Measurements from ENCODE around the gene CDO1.

CDO1 gene

DNA sequence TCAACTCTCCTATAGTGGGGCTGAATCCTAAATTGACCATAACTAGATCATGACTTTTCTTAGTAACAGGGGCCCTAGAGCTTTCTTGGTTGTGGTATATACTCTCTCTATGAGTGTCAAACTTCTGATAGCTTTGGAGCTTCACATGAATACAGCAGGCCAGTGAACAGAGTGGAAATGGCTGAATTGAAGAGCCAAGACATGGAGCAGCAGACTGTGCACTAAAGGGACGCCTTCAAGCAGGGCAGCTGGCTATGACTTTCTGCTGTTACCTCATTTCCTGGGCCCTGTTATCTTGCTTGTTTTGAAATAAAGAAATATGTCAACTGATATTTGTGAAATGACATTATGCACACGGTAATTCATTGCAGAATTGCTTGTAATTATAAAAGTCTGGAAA, 16.4 kb downstream of the CDO1 start:
- Histone ChIP-seq H3K27me3 (ENCODE audit: low read depth) (no peaks in the 10 kb centered on the region), H3K4me1 (no peaks in the 10 kb centered on the region), H3K4me3 (no peak overlapping the region), H3K9me3 (no peaks in the 10 kb centered on the region), H3K36me3 (replicated peaks) (no peaks in the 10 kb centered on the region)
- DNase-seq (ENCODE audit: low spot score in 2 of 2), result no peak
- in situ Hi-C loops (cut with MboI; ENCODE audit: low sequenced_read_pairs), result loop anchor here (25.0 kb wide), 1 partner anchor 488 kb away; no protein-coding TSS in a partner anchor

GRCh38 chr5:115798252-115798651, 18.2 kb downstream of the CDO1 start:
- H3K36me3 ChIP-seq (replicated peaks), result no peaks in the 10 kb centered on the region
- in situ Hi-C loops (cut with MboI; ENCODE audit: low sequenced_read_pairs), result no loop called here
- no peaks in the 10 kb centered on the region for H3K27me3 ChIP-seq (ENCODE audit: low read depth)
- no peaks in the 10 kb centered on the region for H3K9me3 ChIP-seq
- H3K4me3 ChIP-seq, result no peak overlapping the region
- DNase-seq (ENCODE audit: low spot score in 2 of 2), result no peak
- H3K4me1 ChIP-seq, result no peaks in the 10 kb centered on the region

- DNase-seq (ENCODE audit: low spot score in 2 of 2), result no peak
- Histone ChIP-seq H3K4me1 (no peaks in the 10 kb centered on the region), H3K27me3 (ENCODE audit: low read depth) (peaks cover 5% of the 10 kb centered on the region; the same call in 1 of the 2 replicates), H3K4me3 (no peak overlapping the region), H3K9me3 (no peaks in the 10 kb centered on the region), H3K36me3 (replicated peaks) (no peaks in the 10 kb centered on the region)
- in situ Hi-C loops (cut with MboI; ENCODE audit: low sequenced_read_pairs), result no loop called here
Measured at GRCh38 chr5:115796656-115797055, 19.8 kb downstream of the CDO1 start.

- H3K36me3 ChIP-seq (replicated peaks), result no peaks in the 10 kb centered on the region
- H3K27me3 ChIP-seq (ENCODE audit: low read depth), result peaks cover 5% of the 10 kb centered on the region; the same call in 1 of the 2 replicates
- no peak overlapping the region for H3K4me3 ChIP-seq
- in situ Hi-C loops (cut with MboI; ENCODE audit: low sequenced_read_pairs), result no loop called here
- no peaks in the 10 kb centered on the region for H3K9me3 ChIP-seq
- DNase-seq (ENCODE audit: low spot score in 2 of 2), result no peak
- no peaks in the 10 kb centered on the region for H3K4me1 ChIP-seq
Measured at GRCh38 chr5:115795700-115796099, 20.8 kb downstream of the CDO1 start.

- Histone ChIP-seq H3K4me1 (no peaks in the 10 kb centered on the region), H3K4me3 (no peak overlapping the region), H3K9me3 (no peaks in the 10 kb centered on the region), H3K27me3 (ENCODE audit: low read depth) (peaks cover 24% of the 10 kb centered on the region), H3K36me3 (replicated peaks) (no peaks in the 10 kb centered on the region)
- in situ Hi-C loops (cut with MboI; ENCODE audit: low sequenced_read_pairs), result no loop called here
- no peak for DNase-seq (ENCODE audit: low spot score in 2 of 2)
Measured at GRCh38 chr5:115788440-115788839, 28.0 kb downstream of the CDO1 start.

- Histone ChIP-seq H3K27me3 (ENCODE audit: low read depth) (peaks cover 20% of the 10 kb centered on the region), H3K9me3 (no peaks in the 10 kb centered on the region), H3K4me3 (no peak overlapping the region), H3K4me1 (no peaks in the 10 kb centered on the region), H3K36me3 (replicated peaks) (no peaks in the 10 kb centered on the region)
- DNase-seq (ENCODE audit: low spot score in 2 of 2), result no peak
- in situ Hi-C loops (cut with MboI; ENCODE audit: low sequenced_read_pairs), result no loop called here
Measured at GRCh38 chr5:115787426-115787825, 29.0 kb downstream of the CDO1 start.

GRCh38 chr5:115785381-115786065, 30.9 kb downstream of the CDO1 start:
- Histone ChIP-seq H3K9me3 (no peaks in the 10 kb centered on the region), H3K4me1 (no peaks in the 10 kb centered on the region), H3K4me3 (no peak overlapping the region), H3K27me3 (ENCODE audit: low read depth) (peaks cover 20% of the 10 kb centered on the region), H3K36me3 (replicated peaks) (no peaks in the 10 kb centered on the region)
- no peak for DNase-seq (ENCODE audit: low spot score in 2 of 2)
- in situ Hi-C loops (cut with MboI; ENCODE audit: low sequenced_read_pairs), result no loop called here

DNA sequence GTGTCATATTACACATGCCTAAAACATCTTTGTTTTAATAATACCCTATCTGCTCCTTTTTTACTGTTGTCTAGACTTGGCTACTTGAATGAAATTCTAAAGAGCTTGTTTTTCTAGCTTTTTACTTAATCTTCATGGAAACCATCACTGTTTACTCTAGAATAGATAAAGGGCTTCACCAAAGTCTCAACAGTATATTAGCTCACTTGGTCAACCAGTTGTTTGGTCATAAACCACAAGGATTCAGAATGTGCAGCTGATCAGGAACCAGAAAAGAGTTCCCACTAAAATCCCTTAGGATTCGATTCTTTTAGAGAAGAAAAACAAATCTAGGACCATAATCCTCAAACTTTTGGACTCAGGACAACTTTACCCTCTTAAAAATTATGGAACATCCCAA, 38.0 kb downstream of the CDO1 start:
- Histone ChIP-seq H3K4me3 (no peak overlapping the region), H3K36me3 (replicated peaks) (no peaks in the 10 kb centered on the region)

DNA sequence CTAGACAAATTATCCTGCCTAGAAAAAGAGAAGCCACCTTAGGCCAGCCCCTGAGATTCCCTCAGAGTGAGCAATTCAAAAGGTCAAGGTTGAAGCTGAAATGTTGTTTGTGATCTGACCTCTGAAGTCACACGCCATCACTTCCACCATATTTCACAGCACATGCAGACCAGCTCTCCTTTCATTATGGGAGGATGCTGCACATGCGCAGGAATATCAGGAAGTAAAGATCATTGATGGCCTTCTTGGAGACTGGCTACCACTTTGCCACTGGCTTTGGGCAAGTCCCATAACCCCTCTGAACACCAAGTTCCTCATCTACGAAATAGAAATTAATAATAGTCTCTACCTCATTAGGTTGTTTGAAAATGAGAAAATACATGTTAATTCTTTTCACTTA, 39.5 kb downstream of the CDO1 start:
- DNase-seq (ENCODE audit: low spot score in 2 of 2), result no peak
- in situ Hi-C loops (cut with MboI; ENCODE audit: low sequenced_read_pairs), result no loop called here
- Histone ChIP-seq H3K27me3 (ENCODE audit: low read depth) (peaks cover 32% of the 10 kb centered on the region), H3K4me1 (no peaks in the 10 kb centered on the region), H3K36me3 (replicated peaks) (no peaks in the 10 kb centered on the region), H3K9me3 (no peaks in the 10 kb centered on the region), H3K4me3 (no peak overlapping the region)

More for the DNA sequence above, 38.0 kb downstream of the CDO1 start:
- in situ Hi-C loops (cut with MboI; ENCODE audit: low sequenced_read_pairs), result no loop called here
- no peaks in the 10 kb centered on the region for H3K4me1 ChIP-seq
- H3K27me3 ChIP-seq (ENCODE audit: low read depth), result peaks cover 32% of the 10 kb centered on the region
- no peaks in the 10 kb centered on the region for H3K9me3 ChIP-seq
- DNase-seq (ENCODE audit: low spot score in 2 of 2), result no peak

GRCh38 chr5:115775999-115776398, 40.5 kb downstream of the CDO1 start:
- Histone ChIP-seq H3K36me3 (replicated peaks) (no peaks in the 10 kb centered on the region), H3K9me3 (no peaks in the 10 kb centered on the region), H3K4me1 (no peaks in the 10 kb centered on the region), H3K4me3 (no peak overlapping the region), H3K27me3 (ENCODE audit: low read depth) (peaks cover 36% of the 10 kb centered on the region)
- DNase-seq (ENCODE audit: low spot score in 2 of 2), result no peak
- in situ Hi-C loops (cut with MboI; ENCODE audit: low sequenced_read_pairs), result no loop called here

DNA sequence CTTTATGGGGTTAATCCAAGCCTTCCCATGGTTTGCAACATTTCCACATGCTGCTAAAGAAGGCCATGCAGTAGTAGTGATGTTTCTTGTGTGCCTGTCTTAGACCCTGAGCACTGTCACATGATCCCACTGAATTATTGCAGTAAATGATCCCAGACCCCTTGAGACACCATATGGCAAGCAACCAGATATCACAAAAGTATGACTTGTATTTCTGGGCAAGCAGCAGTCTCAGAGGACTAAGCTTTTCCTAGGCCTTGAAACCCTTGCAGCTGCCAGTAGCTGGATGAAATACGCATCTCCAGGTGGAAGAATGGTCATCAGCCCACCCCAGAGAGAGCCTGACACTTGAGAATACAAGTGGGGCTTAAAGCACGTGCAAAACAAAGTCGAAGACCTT, 41.8 kb downstream of the CDO1 start:
- H3K9me3 ChIP-seq, result no peaks in the 10 kb centered on the region
- H3K27me3 ChIP-seq (ENCODE audit: low read depth), result peaks cover 29% of the 10 kb centered on the region
- no peaks in the 10 kb centered on the region for H3K36me3 ChIP-seq (replicated peaks)
- in situ Hi-C loops (cut with MboI; ENCODE audit: low sequenced_read_pairs), result no loop called here
- H3K4me3 ChIP-seq, result no peak overlapping the region
- H3K4me1 ChIP-seq, result no peaks in the 10 kb centered on the region
- no peak for DNase-seq (ENCODE audit: low spot score in 2 of 2)

DNA sequence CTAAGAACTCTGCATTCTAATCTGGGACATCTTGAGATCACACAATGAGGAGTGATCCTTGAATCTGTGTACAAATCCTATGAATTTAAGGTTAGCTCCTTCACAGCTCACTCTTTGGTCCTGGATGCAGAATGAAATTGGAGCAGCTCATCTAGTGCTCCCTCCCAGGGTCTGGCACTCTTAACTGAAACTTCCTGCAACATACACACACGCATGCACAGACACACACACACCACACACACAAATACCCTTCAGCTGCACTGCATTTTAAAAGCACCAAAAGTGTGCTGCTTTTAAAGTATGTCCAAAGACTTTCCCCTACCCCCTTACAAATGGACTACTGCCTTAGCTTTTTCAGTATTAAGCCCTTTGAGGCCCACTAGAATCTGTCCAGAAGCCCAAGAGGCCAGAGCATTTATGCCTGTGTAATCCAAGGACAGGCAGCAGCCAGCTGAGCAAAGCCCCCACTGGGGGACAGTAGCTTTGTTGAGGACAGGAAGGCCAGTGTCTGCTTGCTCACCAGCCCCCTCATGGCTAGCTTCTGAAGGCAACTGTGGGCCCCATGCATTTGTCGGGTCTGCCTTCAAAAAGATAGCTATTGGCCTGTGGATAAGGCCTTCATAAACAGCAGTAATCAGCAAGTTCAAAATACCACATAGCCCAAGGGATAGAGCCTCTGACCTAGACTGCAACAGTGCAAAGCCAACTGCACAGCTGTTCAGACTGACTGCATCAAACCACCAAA, 43.6 kb downstream of the CDO1 start:
- in situ Hi-C loops (cut with MboI; ENCODE audit: low sequenced_read_pairs), result no loop called here
- no peak for DNase-seq (ENCODE audit: low spot score in 2 of 2)

GRCh38 chr5:115770466-115770865, 46.0 kb downstream of the CDO1 start:
- no peaks in the 10 kb centered on the region for H3K9me3 ChIP-seq
- in situ Hi-C loops (cut with MboI; ENCODE audit: low sequenced_read_pairs), result no loop called here
- DNase-seq (ENCODE audit: low spot score in 2 of 2), result peak; percentile 27 to 63

More for the DNA sequence above, 43.6 kb downstream of the CDO1 start:
- H3K36me3 ChIP-seq (replicated peaks), result no peaks in the 10 kb centered on the region
- no peaks in the 10 kb centered on the region for H3K9me3 ChIP-seq
- H3K27me3 ChIP-seq (ENCODE audit: low read depth), result peaks cover 27% of the 10 kb centered on the region
- H3K4me1 ChIP-seq, result no peaks in the 10 kb centered on the region
- no peak overlapping the region for H3K4me3 ChIP-seq

DNA sequence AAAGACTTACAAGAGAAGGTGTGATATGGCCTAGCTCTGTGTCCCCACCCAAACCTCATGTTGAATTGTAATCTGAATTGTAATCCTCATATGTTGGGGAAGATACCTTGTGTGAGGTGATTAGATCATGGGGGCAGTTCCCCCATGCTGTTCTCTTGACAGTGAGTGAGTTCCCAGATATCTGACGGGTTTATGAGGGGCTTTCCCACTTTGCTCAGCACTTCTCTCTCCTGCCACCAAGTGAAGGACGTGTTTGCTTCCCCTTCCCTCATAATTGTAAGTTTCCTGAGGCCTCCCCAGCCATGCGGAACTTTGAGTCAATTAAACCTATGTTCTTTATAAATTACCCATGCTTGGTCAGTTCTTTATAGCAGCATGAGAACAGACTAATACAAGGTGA, 49.0 kb downstream of the CDO1 start:
- H3K4me3 ChIP-seq, result no peak overlapping the region
- H3K4me1 ChIP-seq, result no peaks in the 10 kb centered on the region
- no peaks in the 10 kb centered on the region for H3K9me3 ChIP-seq
- DNase-seq (ENCODE audit: low spot score in 2 of 2), result no peak
- H3K36me3 ChIP-seq (replicated peaks), result no peaks in the 10 kb centered on the region
- in situ Hi-C loops (cut with MboI; ENCODE audit: low sequenced_read_pairs), result no loop called here
- peaks cover 25% of the 10 kb centered on the region for H3K27me3 ChIP-seq (ENCODE audit: low read depth)

More at GRCh38 chr5:115770466-115770865, 46.0 kb downstream of the CDO1 start:
- Histone ChIP-seq H3K36me3 (replicated peaks) (no peaks in the 10 kb centered on the region), H3K4me3 (no peak overlapping the region), H3K4me1 (no peaks in the 10 kb centered on the region), H3K27me3 (ENCODE audit: low read depth) (peaks cover 33% of the 10 kb centered on the region)
